Mucosa of descending colon (tissue), 3 donors: Measurements from ENCODE around the gene INTS12. TPM values are rescaled to one million over a fixed set of nuclear protein-coding genes. Genes with fewer than 3 reads are reported as not detected.
"Not testable (repeated sequence)": the region's sequence is repeated elsewhere in the genome, so short reads cannot be mapped to it uniquely, and the experiment has no call there.

Experiments used
- ATAC-seq: fragments of 200-7000 bp; cut with Tn5 transposase; one replicate; pipeline ENCODE4 v1.9.1; 2020; ENCODE audit warnings: mild to moderate bottlenecking, moderate library complexity
- DNase-seq, 3 donors: peaks; one replicate each; pipeline ENCODE4 v3.0.0-alpha.2; 2020
- H3K36me3 ChIP-seq: fragments of 200-600 bp; one replicate; pipeline ENCODE4 v1.8.0; 2021; ENCODE audit warnings: low read depth, mild to moderate bottlenecking
- H3K4me1 ChIP-seq: fragments of 200-600 bp; one replicate; pipeline ENCODE4 v1.8.0; 2021; ENCODE audit warnings: low read depth, mild to moderate bottlenecking
- H3K4me3 ChIP-seq: fragments of 200-600 bp; one replicate; pipeline ENCODE4 v1.8.0; 2021; ENCODE audit warnings: mild to moderate bottlenecking
- H3K9me3 ChIP-seq: fragments of 200-600 bp; one replicate; pipeline ENCODE4 v1.8.0; 2021; ENCODE audit warnings: mild to moderate bottlenecking
- CTCF ChIP-seq: fragments of 200-600 bp; IDR thresholded peaks from one replicate; pipeline ENCODE4 v1.8.0; 2022; ENCODE audit warnings: antibody characterized with exemption, mild to moderate bottlenecking
- intact Hi-C, 2 donors: fragments of 100-400 bp; cut with DNase I in 1 of 2; cut with micrococcal nuclease in 1 of 2; formaldehyde crosslinking; loops; one replicate each; pipeline versions ENCODE4 v1.11.0 to v1.11.1; 2022; cut with DNase I, micrococcal nuclease
- total RNA-seq, 3 donors: library from RNA; stranded (reverse); fragmentation: NEBNext Ultra II Directional in 2 of 3; extraction: Animal tissue kit (Norgen Biotek cat#: 25700) in 2 of 3; gene quantifications; one replicate each; pipeline versions ENCODE4 v1.2.1 to v1.2.4, GENCODE V29; 2021 to 2023
- donor health status: DM: no; HTN: no; CAD: no; lungs with moderate emphysema.
- donor health status: DM: no; HTN: no; CAD: no.
- donor health status: DM: no; HTN: yes; CAD: no.

The INTS12 gene
- total RNA-seq, 3 donors from 2014 or later, result 15.9 to 18.7 (median 17.1) TPM

- H3K9me3 ChIP-seq, result no peaks in the 10 kb centered on the region
- intact Hi-C loops, result no loop called here
- H3K4me3 ChIP-seq, result peak overlapping the region; percentile 83
Observed at GRCh38 chr4:105707782-105708180, 708 bp downstream of the INTS12 start.

GRCh38 chr4:105698607-105699006 is 9.9 kb downstream of the INTS12 start:
- ATAC-seq (no peak), DNase-seq (no peak)
- H3K9me3 ChIP-seq, result no peaks in the 10 kb centered on the region
- H3K4me3 ChIP-seq, result no peak overlapping the region
- no peaks in the 10 kb centered on the region for H3K4me1 ChIP-seq
- no peaks in the 10 kb centered on the region for H3K36me3 ChIP-seq
- intact Hi-C loops, result no loop called here
- no peak for TF ChIP-seq CTCF

More at GRCh38 chr4:105707782-105708180, 708 bp downstream of the INTS12 start:
- no peak for TF ChIP-seq CTCF
- Histone ChIP-seq H3K36me3 (no peaks in the 10 kb centered on the region), H3K4me1 (peaks cover 9% of the 10 kb centered on the region)
- DNase-seq, result peak in 1 of 3 donors; percentile 5
- ATAC-seq, result peak; percentile 24

GRCh38 chr4:105695832-105696231 is 12.7 kb downstream of the INTS12 start:
- H3K36me3 ChIP-seq, intact Hi-C loops, H3K4me1 ChIP-seq, H3K4me3 ChIP-seq, ATAC-seq, H3K9me3 ChIP-seq, DNase-seq: not testable (repeated sequence)

- DNase-seq, ATAC-seq, H3K4me1 ChIP-seq, H3K4me3 ChIP-seq, H3K36me3 ChIP-seq, intact Hi-C loops, H3K9me3 ChIP-seq: not testable (repeated sequence)
Observed at GRCh38 chr4:105694812-105695211, 13.7 kb downstream of the INTS12 start.

GRCh38 chr4:105686571-105686970 is 21.9 kb downstream of the INTS12 start:
- no peak for TF ChIP-seq CTCF
- Histone ChIP-seq H3K9me3 (no peaks in the 10 kb centered on the region), H3K4me3 (no peak overlapping the region), H3K36me3 (no peaks in the 10 kb centered on the region), H3K4me1 (no peaks in the 10 kb centered on the region)
- intact Hi-C loops, result no loop called here
- ATAC-seq (no peak), DNase-seq (no peak)

GRCh38 chr4:105683038-105683437 is 25.5 kb downstream of the INTS12 start:
- intact Hi-C loops, result no loop called here
- DNase-seq, result peak in 2 of 3 donors; percentile 45 to 83
- peak; percentile 74 for ATAC-seq
- no peaks in the 10 kb centered on the region for H3K9me3 ChIP-seq
- H3K4me3 ChIP-seq, result no peak overlapping the region
- no peak for TF ChIP-seq CTCF
- H3K36me3 ChIP-seq, result no peaks in the 10 kb centered on the region
- no peaks in the 10 kb centered on the region for H3K4me1 ChIP-seq

- intact Hi-C loops, result no loop called here
- H3K9me3 ChIP-seq, result no peaks in the 10 kb centered on the region
- H3K4me1 ChIP-seq, result no peaks in the 10 kb centered on the region
- ATAC-seq (peak; percentile 79), DNase-seq (peak in 1 of 3 donors; percentile 29)
- no peaks in the 10 kb centered on the region for H3K36me3 ChIP-seq
- H3K4me3 ChIP-seq, result no peak overlapping the region
- TF ChIP-seq CTCF, result no peak
Observed at GRCh38 chr4:105679186-105679585, 29.3 kb downstream of the INTS12 start.
